Measurements from ENCODE around the gene TMEM232.
"Not testable (repeated sequence)": the region's sequence is repeated elsewhere in the genome, so short reads cannot be mapped to it uniquely, and the experiment has no call there.

Gene TMEM232
- 0.14 to 1.7 (median 0.87) reads per million in 3 experiments for total RNA-seq

GRCh38 chr5:110726249-110727024, at the start of gene TMEM232:
Gene TMEM232, minus strand, starts transcription at chr5:110726671. Its CDS starts 59,319 bp downstream, at chr5:110667352.
- peak; percentile 74 for DNase-seq

- DNase-seq = no peak
Measured at GRCh38 chr5:110770286-110770685, 43.8 kb upstream of the TMEM232 start.

GRCh38 chr5:110769000-110769681, 42.7 kb upstream of the TMEM232 start:
- no peak for DNase-seq

GRCh38 chr5:110768138-110768860, 41.8 kb upstream of the TMEM232 start:
- DNase-seq = no peak

- DNase-seq = no peak
Measured at GRCh38 chr5:110760158-110760557, 33.7 kb upstream of the TMEM232 start.

GRCh38 chr5:110757118-110757729, 30.8 kb upstream of the TMEM232 start:
- DNase-seq = peak; percentile 24

- no peak for DNase-seq
Measured at GRCh38 chr5:110754181-110754580, 27.7 kb upstream of the TMEM232 start.

GRCh38 chr5:110753600-110753999, 27.1 kb upstream of the TMEM232 start:
- DNase-seq = no peak

GRCh38 chr5:110752953-110753352, 26.5 kb upstream of the TMEM232 start:
- no peak for DNase-seq

GRCh38 chr5:110751902-110752762, 25.7 kb upstream of the TMEM232 start:
- peak; percentile 57 for DNase-seq

GRCh38 chr5:110738812-110739651, 12.6 kb upstream of the TMEM232 start, which contains the start of gene SLC25A46:
Gene SLC25A46, plus strand, starts transcription at chr5:110739007. Its CDS starts 113 bp downstream, at chr5:110739120.
- DNase-seq = peak; percentile 91

GRCh38 chr5:110738503-110738811, 12.0 kb upstream of the TMEM232 start:
- no peak for DNase-seq

- DNase-seq = no peak
Measured at GRCh38 chr5:110736753-110737152, 10.3 kb upstream of the TMEM232 start.

GRCh38 chr5:110735556-110735955, 9.1 kb upstream of the TMEM232 start:
- DNase-seq = no peak

GRCh38 chr5:110734101-110734500, 7.6 kb upstream of the TMEM232 start:
- no peak for DNase-seq

- DNase-seq = not testable (repeated sequence)
Measured at GRCh38 chr5:110731499-110731898, 5.0 kb upstream of the TMEM232 start.

- DNase-seq = no peak
Measured at GRCh38 chr5:110727025-110727314, 499 bp upstream of the TMEM232 start.

- no peak for DNase-seq
Measured at GRCh38 chr5:110718311-110718710, 8.2 kb downstream of the TMEM232 start.

- no peak for DNase-seq
Measured at GRCh38 chr5:110716247-110717245, 9.9 kb downstream of the TMEM232 start.

- no peak for DNase-seq
Measured at GRCh38 chr5:110707260-110707844, 19.1 kb downstream of the TMEM232 start.

All from central memory CD4-positive, alpha-beta T cell (primary cell).